Esophagus (tissue), 2 donors: ENCODE data around the gene SSTR5. TPM values are rescaled to one million over a fixed set of nuclear protein-coding genes. Genes with fewer than 3 reads are reported as not detected.

Experiments
- H3K27ac ChIP-seq, 2 donors: one replicate each; pipeline ENCODE4 v1.5.1; 2013; ENCODE audit warnings: low read depth in 2 of 2, mild to moderate bottlenecking in 2 of 2, inconsistent platforms in 1 of 2, low read length in 1 of 2, moderate library complexity in 1 of 2
- H3K27me3 ChIP-seq, 2 donors: one replicate each; pipeline ENCODE4 v1.6.1; 2013; ENCODE audit warnings: low read length in 2 of 2, control low read depth in 1 of 2, mild to moderate bottlenecking in 1 of 2; ENCODE audit not compliant: insufficient read depth in 2 of 2, control insufficient read depth in 1 of 2
- H3K36me3 ChIP-seq, 2 donors: one replicate each; pipeline ENCODE4 v1.6.1; 2013; ENCODE audit warnings: low read length in 1 of 2; ENCODE audit not compliant: control insufficient read depth in 2 of 2, insufficient read depth in 2 of 2
- H3K4me1 ChIP-seq, 2 donors: one replicate each; pipeline ENCODE4 v1.6.1; 2013; ENCODE audit warnings: low read length in 1 of 2; ENCODE audit not compliant: control insufficient read depth in 2 of 2, insufficient read depth in 2 of 2
- H3K4me3 ChIP-seq, 2 donors: one replicate each; pipeline ENCODE4 v1.5.1; 2013; ENCODE audit warnings: low read length in 2 of 2, mild to moderate bottlenecking in 2 of 2, low read depth in 1 of 2, moderate library complexity in 1 of 2
- H3K9me3 ChIP-seq, 2 donors: one replicate each; pipeline ENCODE4 v1.6.1; 2013; ENCODE audit warnings: mild to moderate bottlenecking in 2 of 2, low read depth in 1 of 2, low read length in 1 of 2, moderate library complexity in 1 of 2; ENCODE audit not compliant: control insufficient read depth in 2 of 2, insufficient read depth in 1 of 2
- WGBS, 2 donors: extraction: QIAGEN DNeasy Blood & Tissue Kit; methylation state at CpG; one replicate each; pipeline ENCODE4 v1.1.7; 2013; 5-methylcytosine and 5-hydroxymethylcytosine counted together
- polyA plus RNA-seq, 2 donors: library from polyadenylated mRNA; stranded (reverse); fragments of 200-250 nt; gene quantifications; one replicate each; pipeline ENCODE4 v1.2.3, GENCODE V29; 2013
- donor health status: healthy with polysubstance abuse.
- donor health status: Bipolar disorder and iron deficiency.

Gene SSTR5
- polyA plus RNA-seq, 2 donors: 0.05 TPM; not detected in 1

DNA sequence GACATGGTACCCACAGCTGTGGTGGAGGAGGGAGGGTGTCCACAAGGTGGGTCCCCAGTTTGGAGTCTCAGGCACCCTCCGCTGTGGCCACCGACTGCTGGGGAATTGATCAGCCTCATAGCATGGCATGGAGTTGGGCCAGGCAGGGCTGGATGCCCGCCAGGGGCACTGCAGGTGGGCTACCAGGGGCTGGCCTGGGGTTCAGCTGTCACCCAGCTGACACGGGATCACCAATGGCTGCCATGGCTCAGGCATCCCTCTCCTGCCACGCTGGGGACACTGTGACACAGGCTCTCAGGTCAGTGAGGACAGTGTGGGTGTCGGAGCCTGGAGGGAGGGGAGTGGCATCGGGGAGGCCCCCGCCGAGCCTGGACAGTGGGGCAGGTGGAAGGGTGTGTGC is 19.8 kb upstream of the SSTR5 start:
- Histone ChIP-seq H3K4me3 (no peak overlapping the region), H3K9me3 (no peaks in the 10 kb centered on the region), H3K27ac (no peak overlapping the region), H3K4me1 (peaks cover 0 to 2% of the 10 kb centered on the region in 2 donors), H3K27me3 (no peaks in the 10 kb centered on the region), H3K36me3 (no peaks in the 10 kb centered on the region)
- WGBS, 2 donors: 75 to 76% methylated on average over 9 of the region's 9 CpGs

DNA sequence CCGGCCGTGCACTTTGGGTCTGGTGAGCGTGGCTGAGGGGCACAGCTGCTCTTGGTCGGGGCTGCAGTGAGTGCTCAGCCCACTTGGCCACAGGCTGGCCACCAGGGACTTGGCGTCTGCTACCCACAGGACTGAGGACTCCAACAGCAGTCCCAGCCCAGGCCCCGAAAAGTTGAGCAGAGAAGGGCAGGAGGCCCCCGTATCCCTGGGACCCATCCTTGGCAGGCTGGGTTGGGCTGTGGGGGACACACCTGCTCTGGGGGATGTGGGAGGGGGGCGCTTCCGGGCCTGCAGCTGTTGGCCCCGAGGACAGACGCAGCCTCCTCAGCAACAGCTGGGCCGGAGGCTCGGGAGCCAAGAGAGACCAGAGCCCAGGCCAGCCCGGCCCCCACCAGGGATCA is 19.4 kb upstream of the SSTR5 start:
- Histone ChIP-seq H3K4me3 (no peak overlapping the region), H3K36me3 (no peaks in the 10 kb centered on the region), H3K27me3 (no peaks in the 10 kb centered on the region), H3K9me3 (no peaks in the 10 kb centered on the region), H3K27ac (no peak overlapping the region), H3K4me1 (peaks cover 0 to 2% of the 10 kb centered on the region in 2 donors)
- WGBS, 2 donors: 55 to 60% methylated on average over 14 of the region's 14 CpGs

DNA sequence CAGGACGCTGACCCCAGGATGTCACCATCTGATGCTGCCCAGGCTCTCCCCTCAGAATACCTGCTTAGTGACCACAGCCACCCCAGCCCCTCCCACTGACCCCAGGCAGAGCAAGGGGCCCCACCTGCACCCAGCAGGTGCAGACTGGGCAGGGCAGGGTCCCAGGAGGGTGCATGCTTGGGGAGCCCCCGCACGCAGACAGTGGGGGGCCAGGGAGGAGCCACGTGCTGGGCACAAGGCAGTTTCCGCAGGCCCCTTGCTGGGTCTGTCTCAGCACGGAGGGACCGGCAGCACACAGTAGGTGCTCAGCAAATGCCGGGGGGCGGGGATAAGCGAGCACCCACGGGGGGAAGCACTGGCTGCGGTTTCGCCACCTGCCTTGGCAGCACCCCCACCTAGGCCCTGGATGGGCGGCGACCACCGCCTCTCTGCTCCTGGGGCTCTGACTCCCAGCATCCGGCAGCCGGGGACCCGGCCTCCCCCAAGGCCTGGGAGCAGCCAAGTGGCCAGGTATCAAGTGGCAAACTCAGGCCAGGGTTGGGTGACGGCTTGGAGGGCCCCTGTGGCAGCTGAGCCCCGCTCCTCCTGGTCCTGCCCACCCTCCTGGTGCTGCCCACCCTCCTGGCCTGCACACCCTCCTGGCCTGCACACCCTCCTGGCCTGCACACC is 18.7 kb upstream of the SSTR5 start:
- Histone ChIP-seq H3K27me3 (no peaks in the 10 kb centered on the region), H3K36me3 (no peaks in the 10 kb centered on the region), H3K4me3 (no peak overlapping the region), H3K27ac (no peak overlapping the region), H3K4me1 (peaks cover 0 to 2% of the 10 kb centered on the region in 2 donors), H3K9me3 (peaks cover 0 to 1% of the 10 kb centered on the region in 2 donors)
- 77 to 82% methylated on average over 15 to 21 of the region's 21 CpGs for WGBS, 2 donors

DNA sequence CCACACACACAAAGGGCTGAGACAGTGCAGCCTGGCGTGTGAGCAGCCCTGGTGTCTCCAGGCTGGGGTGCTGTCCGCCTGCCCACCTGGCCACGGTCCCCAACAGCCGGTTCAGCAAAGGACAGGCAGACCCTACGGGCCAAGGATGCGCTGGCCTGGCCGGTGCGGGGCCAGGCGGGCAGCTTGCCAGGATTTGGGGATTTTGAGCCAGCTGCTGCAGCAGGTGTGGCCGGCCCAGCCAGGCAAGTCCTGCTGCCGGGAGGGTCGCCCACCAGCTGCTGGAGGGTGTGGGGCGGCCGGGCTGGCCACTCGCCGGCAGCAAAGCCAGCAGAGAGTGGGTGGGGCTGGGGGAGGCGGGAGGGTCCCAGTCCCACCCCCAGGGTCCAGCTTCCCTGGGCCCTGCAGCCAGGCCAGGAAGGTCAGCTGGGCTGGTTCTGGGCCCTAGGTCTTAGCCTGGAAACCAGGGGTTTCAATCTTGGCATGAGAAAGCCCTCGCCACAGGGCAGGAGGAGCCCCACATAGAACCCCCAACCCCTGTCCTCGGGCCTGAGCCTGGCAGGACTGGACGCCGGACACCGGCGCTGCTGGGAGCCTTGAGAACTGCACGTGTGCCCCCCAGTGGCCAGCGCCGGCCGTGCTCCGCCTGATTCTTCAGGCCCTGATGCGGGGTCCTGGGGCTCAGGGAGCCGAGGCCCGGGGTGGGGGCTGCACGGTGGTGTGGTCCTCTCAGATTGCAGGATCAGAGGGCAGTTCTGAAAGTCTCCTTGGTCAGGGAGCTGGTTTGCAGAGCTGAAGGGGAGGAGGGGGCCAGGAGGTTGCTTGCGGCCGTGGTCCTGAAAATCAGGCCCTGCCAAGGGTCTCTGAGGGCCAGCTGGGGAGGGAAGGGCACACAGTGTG is 17.6 kb upstream of the SSTR5 start:
- H3K36me3 ChIP-seq: no peaks in the 10 kb centered on the region
- peaks cover 0 to 3% of the 10 kb centered on the region in 2 donors for H3K9me3 ChIP-seq
- WGBS, 2 donors: 18% methylated on average over 34 of the region's 34 CpGs

DNA sequence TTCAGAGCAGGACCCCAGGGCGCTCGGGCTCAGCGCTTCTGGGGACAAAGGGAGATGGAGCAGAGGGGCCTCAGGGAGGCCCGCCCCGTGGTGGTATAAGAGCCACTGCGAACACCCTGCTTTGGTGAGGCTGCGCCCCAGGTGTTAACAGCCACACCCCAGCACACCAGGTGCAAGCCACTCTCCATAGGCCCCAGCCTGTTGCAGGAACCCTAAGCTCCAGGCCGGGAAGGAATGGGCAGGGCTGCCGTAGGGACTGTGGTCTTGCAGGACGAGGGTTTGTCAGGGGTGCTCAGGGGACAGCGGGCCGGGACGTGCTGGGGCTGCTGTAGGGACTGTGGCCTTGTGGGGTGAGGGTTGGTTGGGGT is 17.0 kb upstream of the SSTR5 start:
- no peaks in the 10 kb centered on the region for H3K4me1 ChIP-seq
- WGBS, 2 donors: 63 to 65% methylated on average over 13 of the region's 13 CpGs

More for the DNA sequence above, 17.6 kb upstream of the SSTR5 start:
- Histone ChIP-seq H3K27me3 (no peaks in the 10 kb centered on the region), H3K4me1 (no peaks in the 10 kb centered on the region), H3K4me3 (no peak overlapping the region), H3K27ac (no peak overlapping the region)

DNA sequence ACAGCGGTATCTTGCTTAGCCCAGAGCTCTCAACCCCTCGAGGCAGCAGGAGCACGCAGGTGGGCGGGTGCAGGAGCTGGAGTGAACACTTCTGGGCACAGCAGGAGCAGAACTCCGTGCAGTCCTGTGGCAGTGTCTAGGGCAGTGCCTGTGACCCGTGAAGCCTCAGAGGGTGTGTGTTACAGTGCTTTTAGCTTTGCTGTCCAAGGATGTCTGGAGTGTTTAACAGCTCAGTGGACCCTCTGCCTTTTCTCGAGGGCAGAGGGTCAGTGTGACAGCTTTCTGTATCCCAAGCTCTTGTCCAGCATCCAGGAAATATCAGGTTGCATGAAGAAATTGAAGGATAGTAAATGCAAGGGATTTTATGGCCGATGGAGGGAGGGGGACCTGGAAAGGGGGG is 16.4 kb upstream of the SSTR5 start:
- no peaks in the 10 kb centered on the region for H3K36me3 ChIP-seq
- no peak overlapping the region for H3K4me3 ChIP-seq
- WGBS, 2 donors: 68 to 71% methylated on average over 8 of the region's 8 CpGs
- H3K9me3 ChIP-seq: peaks cover 0 to 3% of the 10 kb centered on the region in 2 donors
- no peaks in the 10 kb centered on the region for H3K27me3 ChIP-seq
- no peaks in the 10 kb centered on the region for H3K4me1 ChIP-seq
- no peak overlapping the region for H3K27ac ChIP-seq

More for the DNA sequence above, 17.0 kb upstream of the SSTR5 start:
- no peaks in the 10 kb centered on the region for H3K36me3 ChIP-seq
- H3K9me3 ChIP-seq: peaks cover 0 to 3% of the 10 kb centered on the region in 2 donors
- no peak overlapping the region for H3K4me3 ChIP-seq
- H3K27ac ChIP-seq: no peak overlapping the region
- H3K27me3 ChIP-seq: no peaks in the 10 kb centered on the region

DNA sequence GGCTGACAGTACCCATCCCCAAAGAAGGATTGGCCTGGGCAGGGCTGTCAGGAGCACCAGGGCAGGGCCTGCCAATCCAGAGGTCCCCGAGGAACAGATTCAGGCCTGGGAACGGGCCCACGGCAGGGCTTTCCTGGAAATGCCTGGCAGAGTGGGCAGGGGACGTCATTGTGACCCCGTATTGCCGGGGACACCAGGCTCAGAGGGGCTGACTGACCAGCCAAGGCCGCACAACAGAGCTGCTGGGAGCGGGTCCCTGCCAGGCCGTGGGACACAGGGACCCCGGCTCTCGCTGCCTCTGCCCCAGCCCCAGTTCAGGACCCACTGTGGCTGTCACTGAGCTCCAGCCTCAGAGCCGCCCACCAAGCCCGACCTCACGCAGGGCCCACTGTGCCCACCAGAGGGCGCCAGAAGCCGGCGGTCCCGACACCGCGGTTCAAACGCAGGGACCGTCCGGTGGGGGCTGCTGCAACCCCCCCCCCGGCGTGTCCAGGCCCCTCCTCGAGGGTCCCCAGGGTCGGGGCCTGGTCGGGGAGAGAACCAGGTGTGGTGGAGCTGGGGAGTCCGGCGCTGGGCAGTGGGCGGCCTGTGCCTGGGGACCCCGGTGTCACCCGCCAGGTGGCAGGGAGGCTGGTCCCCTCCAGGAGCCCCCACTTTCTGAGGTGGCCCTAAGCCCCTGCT is 15.2 kb upstream of the SSTR5 start:
- Histone ChIP-seq H3K36me3 (no peaks in the 10 kb centered on the region), H3K27me3 (no peaks in the 10 kb centered on the region), H3K27ac (no peak overlapping the region), H3K4me3 (no peak overlapping the region), H3K4me1 (no peaks in the 10 kb centered on the region), H3K9me3 (peaks cover 0 to 3% of the 10 kb centered on the region in 2 donors)
- 22 to 26% methylated on average over 33 of the region's 33 CpGs for WGBS, 2 donors

DNA sequence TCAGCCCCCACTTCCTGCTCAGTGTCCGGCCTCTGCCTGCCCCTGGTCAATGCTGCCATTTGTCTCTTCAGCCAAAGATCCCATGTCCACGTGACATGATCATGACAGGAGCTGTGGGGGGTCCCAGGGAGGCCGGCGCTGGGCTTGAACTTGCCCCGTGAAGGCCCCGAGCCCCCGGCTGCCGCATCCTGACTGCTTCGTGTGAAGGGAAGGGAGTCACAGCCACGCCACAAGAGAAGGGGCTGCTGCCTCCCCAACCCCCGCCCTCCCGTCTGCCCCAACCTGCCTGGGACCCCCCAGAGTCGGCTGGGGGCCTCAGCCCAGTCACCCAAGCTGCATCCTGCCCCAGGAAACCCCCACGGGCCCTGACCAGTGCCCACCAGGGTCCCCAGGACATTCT is 14.3 kb upstream of the SSTR5 start:
- 47 to 50% methylated on average over 12 to 14 of the region's 14 CpGs for WGBS, 2 donors
- H3K27me3 ChIP-seq: no peaks in the 10 kb centered on the region

DNA sequence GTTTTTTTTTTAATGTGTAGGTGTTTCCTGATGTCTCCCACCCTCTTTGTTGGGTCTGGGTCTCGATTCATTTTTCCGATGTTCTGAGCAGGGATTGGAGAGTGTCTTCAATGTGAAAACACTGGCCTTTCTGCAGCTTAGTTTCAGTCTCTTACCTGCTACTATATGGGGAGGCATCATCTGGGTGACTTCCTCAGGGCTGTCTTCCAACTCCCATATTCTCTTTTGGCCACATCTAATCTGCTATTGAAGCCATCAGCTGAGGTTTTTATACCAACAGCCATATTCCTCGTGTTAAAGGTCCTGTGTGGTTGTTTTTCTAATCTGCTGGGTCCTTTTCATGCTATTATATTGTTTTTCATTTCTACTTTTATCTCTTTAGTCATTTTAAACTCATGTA is 13.2 kb upstream of the SSTR5 start:
- H3K27me3 ChIP-seq: no peaks in the 10 kb centered on the region
- no peak overlapping the region for H3K27ac ChIP-seq
- H3K4me3 ChIP-seq: no peak overlapping the region
- no peaks in the 10 kb centered on the region for H3K36me3 ChIP-seq
- 88 to 89% methylated on average over 3 of the region's 3 CpGs for WGBS, 2 donors
- H3K4me1 ChIP-seq: no peaks in the 10 kb centered on the region
- peaks cover 0 to 3% of the 10 kb centered on the region in 2 donors for H3K9me3 ChIP-seq

More for the DNA sequence above, 14.3 kb upstream of the SSTR5 start:
- no peak overlapping the region for H3K27ac ChIP-seq
- no peak overlapping the region for H3K4me3 ChIP-seq
- no peaks in the 10 kb centered on the region for H3K36me3 ChIP-seq
- H3K9me3 ChIP-seq: peaks cover 0 to 3% of the 10 kb centered on the region in 2 donors
- no peaks in the 10 kb centered on the region for H3K4me1 ChIP-seq
